ENCODE measurements around the gene DEPDC4. TPM values are rescaled to one million over a fixed set of nuclear protein-coding genes. Genes with fewer than 3 reads are reported as not detected.

DEPDC4 gene
- total RNA-seq, 4 donors from 2014 or later = 0.64 to 2.3 (median 0.72) TPM; not detected in 1

- Histone ChIP-seq H3K9me3 (no peaks in the 10 kb centered on the region), H3K27ac (no peak overlapping the region)
- 81% methylated on average over 2 of the region's 2 CpGs for WGBS
These were observed 52.4 kb downstream of the DEPDC4 start for GRCh38 chr12:100214518-100214917.

GRCh38 chr12:100213016-100213891, 53.6 kb downstream of the DEPDC4 start:
- WGBS = 94% methylated on average over 5 of the region's 5 CpGs
- Histone ChIP-seq H3K9me3 (no peaks in the 10 kb centered on the region), H3K27me3 (no peaks in the 10 kb centered on the region), H3K4me3 (no peak overlapping the region), H3K36me3 (peaks cover 58% of the 10 kb centered on the region), H3K27ac (no peak overlapping the region), H3K4me1 (no peaks in the 10 kb centered on the region)
- TF ChIP-seq POLR2AphosphoS5 (IDR thresholded peaks at IDR 0.05) (no peak), POLR2A (IDR thresholded peaks at IDR 0.05) (no peak), EP300 (IDR thresholded peaks at IDR 0.05) (no peak), CTCF (IDR thresholded peaks at IDR 0.05) (no peak)
- DNase-seq (ENCODE audit: low spot score in 2 of 2) = no peak

More at GRCh38 chr12:100214518-100214917, 52.4 kb downstream of the DEPDC4 start:
- no peaks in the 10 kb centered on the region for H3K27me3 ChIP-seq
- no peak for TF ChIP-seq CTCF (IDR thresholded peaks at IDR 0.05)
- no peak for TF ChIP-seq EP300 (IDR thresholded peaks at IDR 0.05)
- no peak for TF ChIP-seq POLR2AphosphoS5 (IDR thresholded peaks at IDR 0.05)
- no peak for TF ChIP-seq POLR2A (IDR thresholded peaks at IDR 0.05)
- peaks cover 51% of the 10 kb centered on the region for H3K36me3 ChIP-seq
- H3K4me3 ChIP-seq = no peak overlapping the region
- H3K4me1 ChIP-seq = no peaks in the 10 kb centered on the region
- no peak for DNase-seq (ENCODE audit: low spot score in 2 of 2)

GRCh38 chr12:100211698-100212097, 55.2 kb downstream of the DEPDC4 start:
- Histone ChIP-seq H3K36me3 (peaks cover 74% of the 10 kb centered on the region), H3K4me1 (no peaks in the 10 kb centered on the region), H3K27me3 (no peaks in the 10 kb centered on the region), H3K4me3 (no peak overlapping the region), H3K9me3 (no peaks in the 10 kb centered on the region), H3K27ac (no peak overlapping the region)
- no peak for TF ChIP-seq POLR2A (IDR thresholded peaks at IDR 0.05)
- TF ChIP-seq POLR2AphosphoS5 (IDR thresholded peaks at IDR 0.05) = no peak
- no peak for TF ChIP-seq CTCF (IDR thresholded peaks at IDR 0.05)
- no peak for TF ChIP-seq EP300 (IDR thresholded peaks at IDR 0.05)
- 95% methylated on average over 2 of the region's 2 CpGs for WGBS
- DNase-seq (ENCODE audit: low spot score in 2 of 2) = no peak

GRCh38 chr12:100208834-100209233, 58.0 kb downstream of the DEPDC4 start:
- Histone ChIP-seq H3K27ac (no peak overlapping the region), H3K27me3 (no peaks in the 10 kb centered on the region), H3K4me1 (no peaks in the 10 kb centered on the region), H3K4me3 (no peak overlapping the region), H3K9me3 (no peaks in the 10 kb centered on the region), H3K36me3 (peaks cover 72% of the 10 kb centered on the region)
- DNase-seq (ENCODE audit: low spot score in 2 of 2) = no peak
- 98% methylated on average over 5 of the region's 5 CpGs for WGBS
- TF ChIP-seq POLR2A (IDR thresholded peaks at IDR 0.05) (no peak), EP300 (IDR thresholded peaks at IDR 0.05) (no peak), POLR2AphosphoS5 (IDR thresholded peaks at IDR 0.05) (no peak)

GRCh38 chr12:100207311-100207710, 59.6 kb downstream of the DEPDC4 start:
- Histone ChIP-seq H3K9me3 (no peaks in the 10 kb centered on the region), H3K27me3 (no peaks in the 10 kb centered on the region), H3K4me1 (peaks cover 7% of the 10 kb centered on the region), H3K27ac (no peak overlapping the region), H3K36me3 (peaks cover 57% of the 10 kb centered on the region), H3K4me3 (no peak overlapping the region)
- DNase-seq (ENCODE audit: low spot score in 2 of 2) = no peak
- 95% methylated on average over 2 of the region's 2 CpGs for WGBS
- no peak for TF ChIP-seq POLR2AphosphoS5 (IDR thresholded peaks at IDR 0.05)
- no peak for TF ChIP-seq EP300 (IDR thresholded peaks at IDR 0.05)
- no peak for TF ChIP-seq POLR2A (IDR thresholded peaks at IDR 0.05)
- no peak for TF ChIP-seq CTCF (IDR thresholded peaks at IDR 0.05)
